Bronchial epithelial cell (primary cell): ENCODE data around the gene GLUL. TPM values are rescaled to one million over a fixed set of nuclear protein-coding genes. Genes with fewer than 3 reads are reported as not detected.
A peak's percentile ranks its signal among the peaks of the same experiment; 100 is the strongest.
"Not testable (repeated sequence)": the region's sequence is repeated elsewhere in the genome, so short reads cannot be mapped to it uniquely, and the experiment has no call there.

ENCODE experiments used
- DNase-seq: peaks from one replicate; pipeline ENCODE4 v3.0.0-alpha.2; 2010; ENCODE audit warnings: low read depth
- FAIRE-seq: peaks from 2 replicates; lab custom pipeline; 2011; peaks lifted over from hg19 to GRCh38; lab: Jason Lieb, UNC
- H3K27me3 ChIP-seq: 2 replicates; pipeline ENCODE4 v1.5.1; 2011; ENCODE audit warnings: low read length; ENCODE audit not compliant: control insufficient read depth, insufficient read depth
- H3K36me3 ChIP-seq: 2 replicates; pipeline ENCODE4 v1.5.1; 2011; ENCODE audit warnings: low read length; ENCODE audit not compliant: control insufficient read depth, insufficient read depth
- H3K4me3 ChIP-seq: 2 replicates; pipeline ENCODE4 v1.5.1; 2011; ENCODE audit warnings: mild to moderate bottlenecking, low read depth, low read length, control low read depth
- total RNA-seq: library from RNA; depleted of rRNA; stranded (reverse); fragments of >200 nt; gene quantifications from 2 replicates; pipeline ENCODE4 v1.2.1, GENCODE V29; 2014
- TF ChIP-seq, protein P1 (sequence below): IDR thresholded peaks from 2 replicates; pipeline ENCODE4 v1.5.1; 2011; ENCODE audit warnings: mild to moderate bottlenecking, moderate library complexity, low read length, control low read depth, inconsistent platforms; ENCODE audit not compliant: insufficient read depth, severe bottlenecking

GLUL gene
- total RNA-seq, 1 donor from 2014 or later: 344 TPM

- Histone ChIP-seq H3K27me3 (no peaks in the 10 kb centered on the region), H3K4me3 (no peak overlapping the region), H3K36me3 (peaks cover 27% of the 10 kb centered on the region)
- TF ChIP-seq, protein P1, sequence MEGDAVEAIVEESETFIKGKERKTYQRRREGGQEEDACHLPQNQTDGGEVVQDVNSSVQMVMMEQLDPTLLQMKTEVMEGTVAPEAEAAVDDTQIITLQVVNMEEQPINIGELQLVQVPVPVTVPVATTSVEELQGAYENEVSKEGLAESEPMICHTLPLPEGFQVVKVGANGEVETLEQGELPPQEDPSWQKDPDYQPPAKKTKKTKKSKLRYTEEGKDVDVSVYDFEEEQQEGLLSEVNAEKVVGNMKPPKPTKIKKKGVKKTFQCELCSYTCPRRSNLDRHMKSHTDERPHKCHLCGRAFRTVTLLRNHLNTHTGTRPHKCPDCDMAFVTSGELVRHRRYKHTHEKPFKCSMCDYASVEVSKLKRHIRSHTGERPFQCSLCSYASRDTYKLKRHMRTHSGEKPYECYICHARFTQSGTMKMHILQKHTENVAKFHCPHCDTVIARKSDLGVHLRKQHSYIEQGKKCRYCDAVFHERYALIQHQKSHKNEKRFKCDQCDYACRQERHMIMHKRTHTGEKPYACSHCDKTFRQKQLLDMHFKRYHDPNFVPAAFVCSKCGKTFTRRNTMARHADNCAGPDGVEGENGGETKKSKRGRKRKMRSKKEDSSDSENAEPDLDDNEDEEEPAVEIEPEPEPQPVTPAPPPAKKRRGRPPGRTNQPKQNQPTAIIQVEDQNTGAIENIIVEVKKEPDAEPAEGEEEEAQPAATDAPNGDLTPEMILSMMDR: no peak
- FAIRE-seq: no peak
- no peak for DNase-seq
Measured at GRCh38 chr1:182383037-182383661, 8.4 kb downstream of the GLUL start.

DNA sequence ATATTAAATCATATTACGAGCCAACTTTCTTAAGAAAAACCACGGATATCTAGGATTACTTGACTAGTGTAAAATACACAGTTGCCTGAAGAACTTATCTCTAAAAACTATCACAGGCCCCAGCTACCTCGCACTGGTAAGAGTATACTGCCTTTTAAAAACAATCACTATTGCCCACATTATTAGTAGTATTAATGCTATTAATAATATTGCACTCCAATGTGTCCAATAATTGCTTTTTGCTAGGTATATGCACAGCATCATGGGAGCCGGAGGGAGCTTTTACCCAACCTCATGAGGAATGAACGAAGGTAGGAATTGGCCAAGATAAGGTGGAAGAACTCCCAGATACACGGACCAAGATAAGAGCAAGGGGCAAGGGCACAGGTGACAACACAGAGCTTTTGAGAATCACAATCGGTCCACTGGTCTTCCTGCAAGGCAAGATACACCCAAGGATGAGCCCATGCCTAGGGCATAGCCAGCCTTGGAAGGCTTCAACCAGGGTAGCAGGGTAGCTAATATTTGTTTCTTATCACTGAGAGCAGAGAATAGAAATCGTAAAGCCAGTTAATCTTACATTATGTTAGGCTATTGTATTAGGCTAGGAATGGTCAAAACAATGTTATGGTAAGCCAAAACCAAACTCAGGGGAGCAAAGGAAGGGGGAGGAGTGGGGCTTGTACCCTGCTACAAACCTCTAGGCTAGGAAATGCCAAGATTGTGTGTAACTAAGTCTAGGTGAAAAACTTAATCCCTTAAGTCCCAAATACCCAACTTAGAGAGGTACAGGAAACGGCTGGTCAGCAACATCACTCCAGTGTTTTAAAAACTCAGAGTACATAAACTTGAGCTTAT is 9.4 kb downstream of the GLUL start:
- Histone ChIP-seq H3K4me3 (no peak overlapping the region), H3K36me3 (peaks cover 21% of the 10 kb centered on the region), H3K27me3 (no peaks in the 10 kb centered on the region)
- DNase-seq: no peak
- FAIRE-seq: no peak
- TF ChIP-seq, protein P1: no peak

DNA sequence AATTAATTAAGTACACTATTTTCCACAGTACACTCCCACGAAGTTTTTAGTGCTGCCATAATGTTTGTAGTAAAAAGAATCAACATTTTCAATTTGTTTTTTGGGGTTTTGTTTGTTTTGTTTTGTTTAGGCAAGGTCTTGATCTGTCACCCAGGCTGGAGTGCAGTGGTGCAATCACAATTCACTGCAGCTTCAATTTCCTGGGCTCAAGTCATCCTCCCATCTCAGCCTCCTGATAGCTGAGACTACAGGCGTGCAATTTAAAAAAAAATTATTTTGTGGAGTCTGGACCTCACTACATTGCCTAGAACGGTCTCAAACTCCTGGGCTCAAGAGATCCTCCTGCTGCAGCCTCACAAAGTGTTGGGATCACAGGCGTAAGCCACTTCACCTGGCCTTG is 11.4 kb downstream of the GLUL start:
- peaks cover 9% of the 10 kb centered on the region for H3K36me3 ChIP-seq
- DNase-seq (no peak), FAIRE-seq (no peak)
- TF ChIP-seq, protein P1: no peak
- no peak overlapping the region for H3K4me3 ChIP-seq
- H3K27me3 ChIP-seq: no peaks in the 10 kb centered on the region

- not testable (repeated sequence) for H3K36me3 ChIP-seq, H3K27me3 ChIP-seq, H3K4me3 ChIP-seq, FAIRE-seq, DNase-seq
Measured at GRCh38 chr1:182379781-182380180, 11.8 kb downstream of the GLUL start.

DNA sequence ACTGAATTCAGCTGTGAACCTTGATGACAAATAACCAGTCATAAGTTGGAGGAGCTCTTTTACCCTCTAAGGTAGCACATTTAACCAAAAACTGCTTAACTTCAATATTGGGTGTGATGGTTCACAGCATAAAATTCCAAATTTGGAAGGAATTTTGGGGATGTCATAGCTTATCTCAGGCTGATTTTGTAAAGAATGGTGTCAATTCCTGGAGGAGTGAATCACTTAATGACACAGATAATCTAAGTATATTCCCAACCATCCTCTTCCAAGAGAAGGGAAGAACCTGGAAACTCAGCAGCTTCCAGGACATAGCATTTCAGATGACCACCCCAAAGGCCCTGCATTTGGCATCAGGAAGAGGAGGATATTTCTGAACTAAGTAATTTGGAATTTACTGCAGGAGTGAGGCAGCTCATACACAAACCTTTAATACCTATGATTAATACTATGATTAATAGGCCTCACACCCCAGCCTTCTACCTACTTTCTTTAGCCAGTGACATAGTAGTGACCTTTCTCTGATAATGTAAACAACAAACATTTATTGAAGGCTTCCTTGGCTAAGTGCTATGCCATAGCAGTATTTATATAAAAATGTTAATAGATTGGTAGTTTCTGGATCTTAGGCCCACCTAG is 14.5 kb downstream of the GLUL start:
- no peaks in the 10 kb centered on the region for H3K27me3 ChIP-seq
- H3K36me3 ChIP-seq: no peaks in the 10 kb centered on the region
- no peak overlapping the region for H3K4me3 ChIP-seq
- FAIRE-seq (no peak), DNase-seq (peak; percentile 76)
- TF ChIP-seq, protein P1: no peak
